ENCODE results near the gene DEDD2. TPM values are rescaled to one million over a fixed set of nuclear protein-coding genes. Genes with fewer than 3 reads are reported as not detected.

DEDD2 gene
- total RNA-seq, 1 experiment from 2014 or later = 72.2 TPM

DNA sequence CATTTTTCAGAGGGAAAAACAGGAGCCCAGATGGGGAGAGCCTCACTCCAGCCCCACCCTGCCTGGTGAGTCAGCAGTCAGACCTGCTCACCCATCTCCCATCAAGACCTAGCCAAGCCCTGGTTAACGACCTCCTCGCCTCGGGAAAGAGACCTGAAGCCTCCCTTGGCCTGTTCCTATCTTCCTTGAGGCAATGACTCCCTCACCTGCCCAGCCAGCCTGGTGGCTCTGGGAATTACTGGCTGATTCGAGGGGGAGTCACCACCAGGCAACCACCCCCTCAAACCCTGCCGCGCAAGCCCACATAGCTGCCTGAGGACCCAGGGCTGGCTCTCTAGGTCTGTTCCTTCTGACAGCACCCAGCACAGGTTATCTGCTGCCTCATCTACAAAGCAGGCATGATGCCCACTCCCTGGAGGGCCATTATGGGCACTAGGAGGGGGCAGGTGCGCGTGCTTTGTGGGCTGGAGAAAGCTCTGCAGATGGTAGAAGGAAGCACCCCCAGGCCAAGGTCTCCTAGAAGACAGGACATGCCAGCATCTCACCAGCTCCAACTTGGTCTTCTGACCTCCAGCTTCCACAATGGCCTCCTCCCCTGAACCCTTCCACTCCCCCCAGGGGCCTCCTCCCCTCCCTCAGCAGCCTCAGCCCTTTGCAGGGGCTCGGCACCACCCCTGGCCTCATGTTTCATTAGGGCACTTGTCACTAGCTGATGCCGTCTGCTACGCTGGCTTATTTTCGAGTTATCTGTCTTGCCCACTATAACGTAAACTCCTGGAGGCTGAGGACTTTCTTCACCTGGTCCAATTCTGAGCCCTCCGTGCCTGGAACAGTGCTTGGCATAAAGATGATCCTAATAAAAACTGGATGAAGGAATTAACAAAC is 10.4 kb downstream of the DEDD2 start:
- in situ Hi-C loops (cut with HindIII; ENCODE audit: low pct_unique_long_range_greater_than_20kb, low sequenced_read_pairs) = no loop called here
- DNase-seq (ENCODE audit: low read depth) = no peak

DNA sequence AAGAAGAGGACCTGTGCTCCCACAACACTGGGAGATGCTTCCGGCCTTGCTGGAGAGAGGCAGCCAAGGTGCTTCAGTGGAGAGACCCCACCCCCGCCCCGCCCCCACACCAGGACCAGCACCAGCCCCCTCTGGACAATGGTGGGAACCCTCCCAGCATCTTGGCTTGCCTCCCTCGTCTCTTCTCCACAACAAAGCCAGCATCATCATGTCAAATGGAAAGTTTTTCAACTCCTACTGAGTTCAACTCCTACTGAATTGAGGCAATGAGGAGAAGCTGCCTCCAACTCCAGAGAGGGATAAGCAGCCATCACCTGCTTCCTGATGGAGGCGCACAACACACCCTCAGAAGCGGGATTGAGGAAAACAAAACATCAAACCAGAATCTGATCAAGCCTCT is 12.8 kb downstream of the DEDD2 start:
- in situ Hi-C loops (cut with HindIII; ENCODE audit: low pct_unique_long_range_greater_than_20kb, low sequenced_read_pairs) = no loop called here
- no peak for DNase-seq (ENCODE audit: low read depth)

- DNase-seq (ENCODE audit: low read depth) = peak; percentile 65
- in situ Hi-C loops (cut with HindIII; ENCODE audit: low pct_unique_long_range_greater_than_20kb, low sequenced_read_pairs) = no loop called here
These were observed 13.8 kb downstream of the DEDD2 start for GRCh38 chr19:42203700-42204099.

- DNase-seq (ENCODE audit: low read depth) = no peak
- in situ Hi-C loops (cut with HindIII; ENCODE audit: low pct_unique_long_range_greater_than_20kb, low sequenced_read_pairs) = no loop called here
These were observed 15.1 kb downstream of the DEDD2 start for GRCh38 chr19:42202290-42202880.

- no peak for DNase-seq (ENCODE audit: low read depth)
- in situ Hi-C loops (cut with HindIII; ENCODE audit: low pct_unique_long_range_greater_than_20kb, low sequenced_read_pairs) = no loop called here
These were observed 15.8 kb downstream of the DEDD2 start for GRCh38 chr19:42201489-42202289.

GRCh38 chr19:42200116-42200715 is 17.3 kb downstream of the DEDD2 start:
- DNase-seq (ENCODE audit: low read depth) = no peak
- in situ Hi-C loops (cut with HindIII; ENCODE audit: low pct_unique_long_range_greater_than_20kb, low sequenced_read_pairs) = no loop called here

DNA sequence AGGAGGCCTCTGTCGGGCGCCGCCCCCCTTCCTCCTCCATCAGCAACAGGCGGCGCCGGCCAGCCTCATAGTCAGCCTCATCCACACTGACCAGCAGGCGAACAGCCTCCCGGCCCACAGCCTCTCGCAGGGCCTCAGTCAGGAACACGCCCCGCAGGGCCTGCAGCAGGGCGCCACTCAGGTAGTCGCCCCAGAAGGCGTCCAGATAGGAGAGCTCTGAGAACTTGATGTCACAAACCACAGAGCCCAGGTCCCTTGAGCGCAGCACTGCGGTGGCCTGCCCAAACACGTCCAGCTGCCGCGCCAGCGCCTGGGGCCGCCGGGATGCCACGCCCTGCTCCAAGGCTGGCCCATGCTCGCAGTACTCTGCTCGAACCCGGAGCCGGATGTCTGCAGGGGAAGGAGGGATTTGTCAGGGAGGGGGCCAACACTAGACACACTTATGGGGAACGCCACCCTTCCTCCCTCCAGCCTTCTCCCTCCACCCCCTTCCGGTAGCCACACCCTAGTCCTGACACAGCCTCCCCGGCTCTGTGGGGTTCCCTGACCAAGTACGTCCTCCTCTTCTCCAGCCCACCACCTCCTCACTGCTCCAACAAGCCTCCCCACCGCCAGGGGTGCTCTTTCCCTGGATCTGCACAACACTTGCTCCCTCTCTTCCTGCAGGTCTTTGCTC is 17.9 kb downstream of the DEDD2 start:
- no peak for DNase-seq (ENCODE audit: low read depth)
- in situ Hi-C loops (cut with HindIII; ENCODE audit: low pct_unique_long_range_greater_than_20kb, low sequenced_read_pairs) = no loop called here

- in situ Hi-C loops (cut with HindIII; ENCODE audit: low pct_unique_long_range_greater_than_20kb, low sequenced_read_pairs) = no loop called here
These were observed 18.6 kb downstream of the DEDD2 start for GRCh38 chr19:42198676-42199439.

DNA sequence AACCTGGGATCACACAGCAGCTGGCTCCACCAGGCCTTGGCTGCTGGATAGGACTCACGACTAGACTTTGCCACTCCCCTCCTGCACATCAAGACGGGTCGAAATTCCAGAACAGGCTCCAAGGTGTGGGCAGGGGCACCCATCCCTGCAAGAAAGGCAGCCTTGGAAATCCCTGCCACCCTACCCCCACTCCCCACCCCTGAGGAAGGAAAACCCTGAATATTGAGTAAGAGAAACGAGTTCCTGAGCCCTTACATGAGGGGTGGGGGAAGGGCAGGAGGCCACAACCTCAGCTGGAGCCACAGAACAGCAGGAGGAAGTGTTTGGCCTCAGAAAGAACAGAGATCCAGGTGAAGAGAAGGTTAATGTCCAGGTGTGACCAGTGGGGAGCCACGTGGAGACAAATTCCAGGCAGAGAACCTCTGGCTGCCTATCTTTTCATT is 20.1 kb downstream of the DEDD2 start:
- no peak for DNase-seq (ENCODE audit: low read depth)
- in situ Hi-C loops (cut with HindIII; ENCODE audit: low pct_unique_long_range_greater_than_20kb, low sequenced_read_pairs) = no loop called here

More at GRCh38 chr19:42198676-42199439, 18.6 kb downstream of the DEDD2 start:
- no peak for DNase-seq (ENCODE audit: low read depth)

GRCh38 chr19:42196011-42197001 is 21.2 kb downstream of the DEDD2 start:
- in situ Hi-C loops (cut with HindIII; ENCODE audit: low pct_unique_long_range_greater_than_20kb, low sequenced_read_pairs) = no loop called here
- no peak for DNase-seq (ENCODE audit: low read depth)

GRCh38 chr19:42193706-42194105 is 23.8 kb downstream of the DEDD2 start:
- DNase-seq (ENCODE audit: low read depth) = no peak
- in situ Hi-C loops (cut with HindIII; ENCODE audit: low pct_unique_long_range_greater_than_20kb, low sequenced_read_pairs) = no loop called here

- in situ Hi-C loops (cut with HindIII; ENCODE audit: low pct_unique_long_range_greater_than_20kb, low sequenced_read_pairs) = no loop called here
- DNase-seq (ENCODE audit: low read depth) = no peak
These were observed 24.2 kb downstream of the DEDD2 start for GRCh38 chr19:42193294-42193693.

- in situ Hi-C loops (cut with HindIII; ENCODE audit: low pct_unique_long_range_greater_than_20kb, low sequenced_read_pairs) = no loop called here
- DNase-seq (ENCODE audit: low read depth) = peak; percentile 91
These were observed 25.6 kb downstream of the DEDD2 start for GRCh38 chr19:42191855-42192254.

GRCh38 chr19:42191330-42191729 is 26.1 kb downstream of the DEDD2 start:
- in situ Hi-C loops (cut with HindIII; ENCODE audit: low pct_unique_long_range_greater_than_20kb, low sequenced_read_pairs) = no loop called here

DNA sequence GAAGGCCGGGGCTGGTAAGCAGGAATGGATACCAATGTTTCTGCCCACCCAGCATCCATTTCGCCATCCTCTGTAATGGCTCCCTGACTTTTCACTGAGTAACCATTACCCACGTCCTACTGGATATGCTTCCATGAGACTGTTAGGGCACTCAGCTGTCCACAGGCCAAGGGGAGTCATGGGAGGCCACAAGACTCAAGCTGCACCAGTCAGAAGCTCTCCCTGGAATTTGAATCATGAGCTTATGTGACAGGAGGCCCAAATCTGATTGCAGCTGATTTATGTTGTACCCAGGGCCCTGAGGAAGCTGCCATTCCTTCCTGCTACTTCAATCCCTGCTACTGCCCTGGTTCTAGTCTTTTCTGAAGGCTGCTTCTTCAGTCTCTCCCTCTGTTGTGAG is 28.3 kb downstream of the DEDD2 start:
- in situ Hi-C loops (cut with HindIII; ENCODE audit: low pct_unique_long_range_greater_than_20kb, low sequenced_read_pairs) = no loop called here
- DNase-seq (ENCODE audit: low read depth) = no peak

More at GRCh38 chr19:42191330-42191729, 26.1 kb downstream of the DEDD2 start:
- no peak for DNase-seq (ENCODE audit: low read depth)

- DNase-seq (ENCODE audit: low read depth) = no peak
- in situ Hi-C loops (cut with HindIII; ENCODE audit: low pct_unique_long_range_greater_than_20kb, low sequenced_read_pairs) = no loop called here
These were observed 28.8 kb downstream of the DEDD2 start for GRCh38 chr19:42188665-42189064.
